GM18861 (cell line): ENCODE measurements around the gene ITGAL.
"Not testable (repeated sequence)": the region's sequence is repeated elsewhere in the genome, so short reads cannot be mapped to it uniquely, and the experiment has no call there.

Experiments
- ATAC-seq: cut with Tn5 transposase; IDR thresholded peaks from one replicate; pipeline ENCODE4 v1.9.1; 2021; ENCODE audit not compliant: unreplicated experiment

Gene ITGAL

DNA sequence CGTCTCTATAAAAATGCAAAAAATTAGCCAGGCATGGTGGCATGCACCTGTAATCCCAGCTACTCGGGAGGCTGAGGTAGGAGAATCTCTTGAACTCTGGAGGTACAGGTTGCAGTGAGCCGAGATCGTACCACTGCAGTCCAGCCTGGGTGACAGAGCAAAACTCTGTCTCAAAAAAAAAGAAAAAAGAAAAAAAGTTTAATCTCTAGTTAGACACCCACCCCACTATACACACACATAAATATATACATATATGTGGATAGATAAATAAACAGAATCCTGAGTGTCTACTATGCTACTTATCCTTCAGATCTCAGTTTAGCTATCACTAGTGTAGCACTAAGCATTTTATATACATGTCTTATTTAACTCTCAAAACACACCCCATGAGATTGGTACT, 18.7 kb downstream of the ITGAL start:
- no peak for ATAC-seq

DNA sequence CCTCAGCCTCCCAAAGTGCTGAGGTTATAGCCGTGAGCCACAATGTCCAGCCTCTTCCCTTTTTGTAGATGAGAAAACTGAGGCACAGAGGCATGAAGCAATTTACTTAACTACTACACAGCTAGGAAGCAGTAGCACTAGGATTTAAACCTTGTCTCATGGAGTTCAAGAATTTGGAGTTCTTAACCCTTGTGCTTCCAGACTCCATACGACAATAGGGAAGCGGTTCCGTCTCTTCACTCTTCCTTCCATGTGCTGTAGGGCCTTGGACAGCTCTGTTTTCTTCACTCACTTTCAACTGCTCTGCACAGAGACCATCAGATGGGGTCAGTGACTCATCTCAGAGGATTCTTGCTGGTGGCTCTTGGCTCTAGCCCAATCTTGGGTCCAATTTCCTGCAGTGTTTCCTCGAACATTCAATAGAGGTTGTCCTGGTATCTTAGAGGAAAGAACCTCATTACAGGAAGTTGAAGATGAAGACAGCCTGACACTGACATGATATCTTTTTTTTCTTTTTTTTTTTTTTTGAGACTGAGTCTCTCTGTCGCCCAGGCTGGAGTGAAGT, 19.3 kb downstream of the ITGAL start:
- ATAC-seq, result no peak

DNA sequence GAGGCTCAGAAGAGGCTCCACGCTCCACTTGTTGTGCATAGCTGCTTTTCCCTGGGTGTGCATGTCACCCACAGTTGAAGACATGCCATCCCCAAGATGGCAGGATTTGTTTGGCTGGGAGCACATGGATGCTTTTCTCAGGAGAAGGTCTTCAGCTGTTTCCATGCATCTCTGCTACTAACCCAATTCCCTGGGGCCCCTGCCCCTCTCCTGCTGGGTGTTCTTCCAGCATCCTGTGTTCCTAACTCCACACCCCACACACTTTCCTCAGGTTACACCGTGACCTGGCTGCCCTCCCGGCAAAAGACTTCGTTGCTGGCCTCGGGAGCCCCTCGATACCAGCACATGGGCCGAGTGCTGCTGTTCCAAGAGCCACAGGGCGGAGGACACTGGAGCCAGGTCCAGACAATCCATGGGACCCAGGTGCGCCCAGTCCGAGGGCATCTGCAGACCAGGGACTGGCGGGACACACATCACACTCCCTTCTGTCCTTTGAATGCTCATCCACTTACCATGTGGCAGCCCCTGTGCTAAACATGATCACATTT, 21.5 kb downstream of the ITGAL start:
- no peak for ATAC-seq

DNA sequence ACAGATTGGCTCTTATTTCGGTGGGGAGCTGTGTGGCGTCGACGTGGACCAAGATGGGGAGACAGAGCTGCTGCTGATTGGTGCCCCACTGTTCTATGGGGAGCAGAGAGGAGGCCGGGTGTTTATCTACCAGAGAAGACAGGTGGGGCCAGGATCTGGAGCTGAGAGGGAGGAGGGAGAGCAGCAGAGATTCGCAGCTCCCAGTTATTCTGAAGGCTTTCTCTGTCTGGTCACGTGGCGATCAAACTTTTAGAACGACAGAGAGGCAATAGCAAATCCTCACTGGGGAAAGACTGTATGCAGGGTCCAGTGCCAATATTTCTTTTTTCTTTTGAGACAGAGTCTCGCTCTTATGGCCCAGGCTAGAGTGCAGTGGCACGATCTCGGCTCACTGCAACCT, 22.2 kb downstream of the ITGAL start:
- ATAC-seq, result no peak

DNA sequence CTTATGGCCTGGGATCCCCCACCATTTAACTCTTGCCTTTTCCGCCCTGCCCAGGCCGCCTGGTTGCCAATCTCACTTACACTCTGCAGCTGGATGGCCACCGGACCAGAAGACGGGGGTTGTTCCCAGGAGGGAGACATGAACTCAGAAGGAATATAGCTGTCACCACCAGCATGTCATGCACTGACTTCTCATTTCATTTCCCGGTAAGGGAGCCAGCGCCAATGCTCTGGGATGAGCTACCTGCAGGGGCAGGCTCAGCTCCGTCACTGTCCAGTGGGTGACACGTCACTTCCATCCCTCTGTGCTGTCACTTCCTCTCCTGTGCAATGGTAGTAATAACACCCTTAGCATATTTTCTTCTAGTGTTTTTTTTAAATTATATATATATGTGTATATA, 26.7 kb downstream of the ITGAL start:
- no peak for ATAC-seq

DNA sequence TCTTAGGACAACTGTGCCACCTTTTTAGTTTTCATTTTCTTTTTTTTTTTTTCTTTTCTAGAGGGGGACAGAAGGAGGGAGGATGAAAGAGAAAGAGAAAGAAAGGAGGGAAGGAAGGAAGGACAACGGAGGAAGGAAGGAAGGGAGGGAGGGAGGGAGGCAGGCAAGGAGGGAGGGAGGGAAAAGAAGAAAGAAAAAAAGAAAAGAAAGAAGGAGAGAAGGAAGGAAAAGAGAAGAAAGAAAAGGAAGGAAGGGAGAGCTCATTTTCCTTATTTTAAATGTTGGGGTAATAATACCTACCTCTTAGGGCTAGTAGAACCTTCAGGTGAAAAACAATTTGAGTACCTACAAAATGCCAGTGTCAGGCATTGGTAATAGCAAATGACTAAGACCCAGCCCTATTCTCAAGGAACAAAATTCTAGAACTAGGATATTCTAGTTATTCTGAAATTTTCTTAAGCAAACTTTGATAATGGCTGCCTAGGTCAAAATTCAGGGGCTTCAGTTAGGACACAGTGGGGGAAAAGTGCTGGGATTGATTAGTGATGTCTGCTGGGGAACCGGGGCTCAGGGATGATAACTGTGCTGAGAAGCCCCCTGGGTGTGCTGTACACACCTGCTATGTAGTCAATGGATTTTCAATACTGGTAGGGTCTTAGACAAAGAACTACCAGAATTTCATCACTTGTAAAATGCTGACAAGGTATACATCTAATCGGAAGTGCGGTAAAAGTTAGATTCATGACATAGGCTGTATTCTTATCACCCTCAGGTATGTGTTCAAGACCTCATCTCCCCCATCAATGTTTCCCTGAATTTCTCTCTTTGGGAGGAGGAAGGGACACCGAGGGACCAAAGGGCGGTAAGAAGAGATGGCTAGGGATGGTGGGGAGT, 31.1 kb downstream of the ITGAL start:
- no peak for ATAC-seq

DNA sequence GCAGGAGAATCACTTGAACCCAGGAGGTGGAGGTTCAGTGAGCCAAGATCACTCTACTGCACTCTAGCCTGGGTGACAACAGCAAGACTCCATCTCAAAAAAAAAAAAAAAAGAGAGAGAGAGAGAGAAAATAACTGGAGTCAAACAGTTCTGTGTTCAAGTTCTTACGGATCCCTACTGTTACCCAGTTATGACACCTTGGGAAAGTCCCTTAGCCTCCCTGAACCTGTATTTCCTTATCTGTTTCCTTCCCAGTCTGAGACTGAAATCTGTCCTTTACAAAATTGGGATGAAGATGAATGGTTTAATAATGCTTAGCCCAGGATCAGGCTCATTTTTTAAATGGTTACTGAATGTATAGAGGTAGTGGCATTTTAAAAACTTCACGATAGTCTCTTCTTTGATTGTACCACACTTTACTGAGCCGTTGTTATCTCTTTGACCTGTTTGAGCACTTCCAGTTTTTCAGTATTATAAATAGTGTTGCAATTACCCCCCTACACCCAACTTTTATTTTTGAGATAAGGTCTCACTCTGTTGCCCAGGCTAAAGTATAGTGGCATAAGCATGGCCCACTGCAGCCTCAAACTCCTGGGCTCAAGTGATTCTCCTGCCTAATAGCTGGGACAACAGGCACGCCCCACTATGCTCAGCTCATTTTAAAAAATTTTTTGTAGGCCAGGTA, 36.7 kb downstream of the ITGAL start:
- ATAC-seq, result no peak

DNA sequence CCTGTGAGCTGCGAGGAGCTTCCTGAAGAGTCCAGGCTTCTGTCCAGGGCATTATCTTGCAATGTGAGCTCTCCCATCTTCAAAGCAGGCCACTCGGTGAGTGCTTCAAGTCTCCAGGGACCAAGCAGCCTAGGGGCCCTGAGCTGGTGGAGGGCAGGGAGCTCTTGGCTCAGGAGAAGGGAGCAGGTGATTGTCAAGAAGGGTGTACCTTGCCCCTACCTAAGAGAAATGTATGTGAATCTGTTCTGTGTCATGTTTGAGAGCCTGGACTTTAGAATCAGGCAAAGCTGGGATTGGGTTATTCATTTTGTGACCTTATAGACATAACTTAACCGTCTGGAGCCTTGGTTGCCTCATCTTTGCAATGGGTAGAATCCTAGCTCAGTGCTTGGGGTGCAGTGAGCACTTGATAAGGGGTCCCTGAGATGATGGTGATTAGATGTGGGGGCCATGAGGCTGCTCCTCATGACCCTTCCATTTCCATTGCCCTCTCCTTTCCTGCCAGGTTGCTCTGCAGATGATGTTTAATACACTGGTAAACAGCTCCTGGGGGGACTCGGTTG, 37.9 kb downstream of the ITGAL start:
- no peak for ATAC-seq

DNA sequence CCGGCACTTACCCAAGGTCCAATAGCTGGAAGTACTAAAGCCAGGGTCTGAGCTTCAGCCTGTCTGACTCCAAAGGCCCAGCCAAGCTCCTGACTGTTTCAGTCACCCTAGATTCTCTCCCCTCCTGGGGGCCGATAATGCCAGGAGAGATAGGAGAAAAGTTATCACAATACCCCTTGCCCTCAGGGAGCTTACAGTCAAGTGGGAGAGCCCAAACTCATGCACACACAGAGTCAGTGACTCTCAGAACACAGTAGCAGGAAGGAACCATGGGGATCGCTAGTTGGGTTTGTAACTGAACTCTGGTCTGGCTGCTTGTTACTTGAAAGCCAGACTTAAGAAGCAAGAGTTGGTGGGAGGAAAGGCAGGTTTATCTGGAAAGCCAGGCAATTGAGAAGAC, 39.0 kb downstream of the ITGAL start:
- no peak for ATAC-seq

DNA sequence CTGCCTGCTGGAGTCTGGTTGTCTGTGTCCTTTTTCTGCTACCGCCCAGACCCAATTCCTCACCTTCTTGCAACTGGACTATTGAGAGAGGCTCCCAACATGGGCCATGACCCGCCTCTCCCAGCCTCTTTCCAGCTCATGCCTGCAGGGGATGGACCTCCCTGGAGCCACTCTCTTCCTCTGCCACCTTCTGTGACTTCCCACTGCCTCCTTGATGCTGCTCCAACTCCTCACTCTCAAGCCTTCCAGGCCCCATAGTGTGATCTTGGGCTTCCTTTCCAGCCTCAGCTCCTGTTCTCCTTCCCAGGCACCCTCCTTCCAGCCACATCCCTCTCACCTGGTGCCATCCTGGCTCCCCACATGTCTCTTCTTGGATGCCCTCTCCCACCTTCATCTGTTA, 42.7 kb downstream of the ITGAL start:
- no peak for ATAC-seq

DNA sequence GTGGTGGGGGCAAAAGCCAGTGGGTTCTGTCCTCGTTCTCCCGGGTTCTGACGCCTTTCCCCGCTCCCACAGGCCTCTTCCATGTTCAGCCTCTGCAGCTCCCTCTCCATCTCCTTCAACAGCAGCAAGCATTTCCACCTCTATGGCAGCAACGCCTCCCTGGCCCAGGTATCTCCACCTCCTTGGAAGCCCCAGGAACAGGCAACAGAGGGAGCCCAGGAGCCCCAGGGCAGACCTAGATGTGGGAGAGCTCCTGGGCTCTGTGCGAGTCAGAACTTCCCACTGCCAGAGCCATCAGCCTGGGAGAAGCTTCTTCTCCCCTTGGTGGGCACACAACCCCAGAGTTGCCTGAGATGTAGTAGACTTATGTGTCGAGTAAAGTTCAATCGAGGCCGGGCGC, 46.0 kb downstream of the ITGAL start:
- ATAC-seq, result no peak

DNA sequence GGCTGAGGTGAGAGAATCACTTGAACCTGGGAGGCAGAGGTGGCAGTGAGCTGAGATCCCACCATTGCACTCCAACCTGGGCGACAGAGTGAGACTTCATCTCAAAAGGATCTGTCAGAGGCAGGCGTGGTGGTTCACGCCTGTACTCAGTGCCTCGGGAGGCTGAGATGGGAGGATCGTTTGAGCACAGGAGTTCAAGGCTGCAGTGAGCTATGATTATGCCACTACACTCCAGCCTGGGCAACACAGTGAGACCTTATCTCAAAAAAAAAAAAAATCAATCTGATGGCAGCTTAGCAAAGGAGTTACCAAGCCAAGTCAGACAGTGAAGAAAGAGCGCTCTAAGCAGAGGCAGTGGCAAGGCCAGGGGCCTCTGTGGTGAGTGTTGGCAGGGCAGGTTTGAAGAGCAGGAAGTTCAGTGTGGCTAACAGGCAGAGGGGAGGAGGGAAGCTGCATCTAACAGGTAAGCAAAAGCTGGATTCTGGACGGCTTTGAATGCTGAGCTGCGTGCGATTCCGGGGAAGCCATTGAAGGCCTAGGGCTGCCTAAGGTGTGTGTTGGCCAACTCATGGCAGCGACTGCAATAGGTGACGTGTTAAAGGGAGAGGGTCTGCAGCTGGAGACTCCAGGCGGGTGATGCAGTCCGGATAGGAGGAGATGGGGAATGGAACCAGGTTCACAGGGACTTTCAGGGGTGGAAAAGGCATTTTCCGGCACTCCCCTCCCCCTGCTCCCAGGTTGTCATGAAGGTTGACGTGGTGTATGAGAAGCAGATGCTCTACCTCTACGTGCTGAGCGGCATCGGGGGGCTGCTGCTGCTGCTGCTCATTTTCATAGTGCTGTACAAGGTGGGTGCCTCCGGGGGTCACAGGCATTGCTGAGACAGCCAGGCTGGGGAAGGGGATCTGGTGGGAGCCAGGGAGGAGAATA, 46.8 kb downstream of the ITGAL start:
- ATAC-seq, result no peak

DNA sequence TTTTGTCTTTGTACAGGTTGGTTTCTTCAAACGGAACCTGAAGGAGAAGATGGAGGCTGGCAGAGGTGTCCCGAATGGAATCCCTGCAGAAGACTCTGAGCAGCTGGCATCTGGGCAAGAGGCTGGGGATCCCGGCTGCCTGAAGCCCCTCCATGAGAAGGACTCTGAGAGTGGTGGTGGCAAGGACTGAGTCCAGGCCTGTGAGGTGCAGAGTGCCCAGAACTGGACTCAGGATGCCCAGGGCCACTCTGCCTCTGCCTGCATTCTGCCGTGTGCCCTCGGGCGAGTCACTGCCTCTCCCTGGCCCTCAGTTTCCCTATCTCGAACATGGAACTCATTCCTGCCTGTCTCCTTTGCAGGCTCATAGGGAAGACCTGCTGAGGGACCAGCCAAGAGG, 48.9 kb downstream of the ITGAL start:
- ATAC-seq, result no peak

DNA sequence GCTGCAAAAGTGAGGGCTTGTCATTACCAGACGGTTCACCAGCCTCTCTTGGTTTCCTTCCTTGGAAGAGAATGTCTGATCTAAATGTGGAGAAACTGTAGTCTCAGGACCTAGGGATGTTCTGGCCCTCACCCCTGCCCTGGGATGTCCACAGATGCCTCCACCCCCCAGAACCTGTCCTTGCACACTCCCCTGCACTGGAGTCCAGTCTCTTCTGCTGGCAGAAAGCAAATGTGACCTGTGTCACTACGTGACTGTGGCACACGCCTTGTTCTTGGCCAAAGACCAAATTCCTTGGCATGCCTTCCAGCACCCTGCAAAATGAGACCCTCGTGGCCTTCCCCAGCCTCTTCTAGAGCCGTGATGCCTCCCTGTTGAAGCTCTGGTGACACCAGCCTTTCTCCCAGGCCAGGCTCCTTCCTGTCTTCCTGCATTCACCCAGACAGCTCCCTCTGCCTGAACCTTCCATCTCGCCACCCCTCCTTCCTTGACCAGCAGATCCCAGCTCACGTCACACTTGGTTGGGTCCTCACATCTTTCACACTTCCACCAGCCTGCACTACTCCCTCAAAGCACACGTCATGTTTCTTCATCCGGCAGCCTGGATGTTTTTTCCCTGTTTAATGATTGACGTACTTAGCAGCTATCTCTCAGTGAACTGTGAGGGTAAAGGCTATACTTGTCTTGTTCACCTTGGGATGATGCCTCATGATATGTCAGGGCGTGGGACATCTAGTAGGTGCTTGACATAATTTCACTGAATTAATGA, 49.5 kb downstream of the ITGAL start:
- ATAC-seq, result no peak

DNA sequence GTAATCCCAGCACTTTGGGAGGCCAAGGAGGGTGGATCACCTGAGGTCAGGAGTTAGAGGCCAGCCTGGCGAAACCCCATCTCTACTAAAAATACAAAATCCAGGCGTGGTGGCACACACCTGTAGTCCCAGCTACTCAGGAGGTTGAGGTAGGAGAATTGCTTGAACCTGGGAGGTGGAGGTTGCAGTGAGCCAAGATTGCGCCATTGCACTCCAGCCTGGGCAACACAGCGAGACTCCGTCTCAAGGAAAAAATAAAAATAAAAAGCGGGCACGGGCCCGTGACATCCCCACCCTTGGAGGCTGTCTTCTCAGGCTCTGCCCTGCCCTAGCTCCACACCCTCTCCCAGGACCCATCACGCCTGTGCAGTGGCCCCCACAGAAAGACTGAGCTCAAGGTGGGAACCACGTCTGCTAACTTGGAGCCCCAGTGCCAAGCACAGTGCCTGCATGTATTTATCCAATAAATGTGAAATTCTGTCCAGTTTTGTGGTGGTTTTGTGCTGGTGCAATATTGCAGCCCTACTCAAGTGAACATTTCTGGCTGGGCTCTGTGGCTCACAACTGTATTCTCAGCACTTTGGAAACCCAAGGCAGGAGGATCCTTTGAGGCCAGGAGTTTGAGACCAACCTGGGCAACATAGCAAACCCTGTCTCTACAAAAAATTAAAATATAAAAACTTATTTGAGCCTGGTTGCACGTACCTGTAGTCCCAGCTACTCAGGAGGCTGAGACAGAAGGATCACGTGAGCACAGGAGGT, 50.3 kb downstream of the ITGAL start:
- not testable (repeated sequence) for ATAC-seq

DNA sequence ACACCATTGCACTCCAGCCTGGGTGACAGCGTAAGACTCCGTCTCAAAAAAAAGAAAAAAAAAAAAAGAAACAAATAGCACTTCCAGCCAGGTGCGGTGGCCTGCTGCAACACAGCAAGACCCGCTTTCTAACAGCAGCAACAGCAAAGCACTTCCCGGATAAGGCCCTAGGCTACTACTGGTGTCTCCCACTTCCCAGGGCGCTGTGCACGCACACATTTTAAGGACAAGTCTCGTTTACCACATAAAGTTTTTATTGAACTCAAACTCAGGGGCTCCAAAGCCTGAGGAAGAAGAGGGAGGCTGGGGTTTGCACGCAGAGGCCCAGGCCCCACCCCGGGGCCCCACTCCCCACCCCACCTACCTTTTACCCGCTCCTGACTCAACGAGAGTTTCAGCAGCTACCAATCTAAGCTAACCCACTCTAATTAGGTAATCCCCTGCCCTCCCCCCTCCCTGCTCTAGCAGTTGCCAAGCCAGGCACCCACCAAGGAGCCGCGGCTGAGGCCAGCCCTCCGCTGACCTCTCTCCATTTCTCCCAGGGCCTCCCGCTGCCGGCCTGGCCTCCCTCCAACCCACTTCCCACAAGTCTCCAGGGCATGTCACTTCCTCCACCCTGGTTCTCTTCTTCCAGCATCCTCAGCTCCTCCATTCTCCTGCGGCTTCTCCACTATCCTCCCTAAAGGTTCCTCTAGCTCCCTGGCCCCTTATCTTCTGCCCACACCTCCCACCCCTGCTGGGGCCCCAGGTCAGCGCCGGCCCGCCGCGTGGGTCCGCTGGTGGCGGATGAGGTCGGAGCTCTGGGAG, 51.4 kb downstream of the ITGAL start:
- no peak for ATAC-seq

DNA sequence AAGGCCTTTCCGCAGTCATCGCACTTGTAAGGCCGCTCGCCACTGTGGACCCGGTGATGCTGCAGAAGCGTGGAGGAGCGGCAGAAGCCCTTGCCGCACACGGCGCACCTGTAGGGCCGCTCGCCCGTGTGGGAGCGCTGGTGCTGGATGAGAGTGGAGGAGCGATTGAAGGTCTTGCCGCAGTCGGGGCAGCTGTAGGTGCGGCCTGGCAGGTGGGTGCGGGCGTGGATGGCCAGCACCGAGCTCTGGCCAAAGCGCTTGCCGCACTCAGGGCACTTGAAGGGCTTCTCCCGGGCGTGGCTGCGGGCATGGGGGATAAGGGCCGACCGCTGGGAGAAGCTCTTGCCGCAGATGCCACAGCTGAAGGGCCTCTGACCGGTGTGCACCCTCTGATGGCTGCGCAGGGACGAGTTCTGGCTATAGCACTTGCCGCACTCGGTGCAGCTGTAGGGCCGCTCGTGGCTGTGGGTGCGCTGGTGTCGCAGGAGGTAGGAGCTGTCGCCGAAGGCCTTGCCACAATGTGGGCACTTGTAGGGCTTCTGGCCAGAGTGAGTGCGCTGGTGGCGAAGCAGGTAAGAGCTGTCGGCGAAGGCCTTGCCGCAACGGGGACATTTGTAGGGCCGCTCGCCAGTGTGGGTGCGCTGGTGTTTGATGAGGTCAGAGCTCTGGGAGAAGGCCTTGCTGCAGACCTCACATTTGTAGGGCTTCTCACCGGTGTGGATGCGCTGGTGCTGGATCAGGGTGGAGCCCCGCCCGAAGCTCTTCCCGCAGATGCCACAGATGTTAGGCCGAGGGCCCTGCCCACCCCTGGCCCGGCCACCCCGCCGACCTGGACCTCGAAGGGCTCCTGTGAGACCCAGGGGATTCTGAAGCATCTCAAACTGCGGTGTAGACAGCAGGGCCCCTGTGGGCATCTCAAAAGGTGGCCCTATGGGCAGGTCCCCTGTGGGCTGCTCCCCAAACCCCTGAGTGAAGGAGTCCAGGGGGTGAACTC, 52.3 kb downstream of the ITGAL start:
- ATAC-seq, result no peak
